Astrocyte (in vitro differentiated cells and primary cell): ENCODE measurements around the gene OVCH2. TPM values are rescaled to one million over a fixed set of nuclear protein-coding genes. Genes with fewer than 3 reads are reported as not detected.

Source experiments
- DNase-seq: peaks from one replicate; pipeline ENCODE4 v3.0.0-alpha.2; 2010; ENCODE audit warnings: low read depth
- FAIRE-seq: peaks from 2 replicates; lab custom pipeline; 2011; peaks lifted over from hg19 to GRCh38; lab: Jason Lieb, UNC
- H2AFZ ChIP-seq: 2 replicates; pipeline ENCODE4 v1.6.0; 2012; ENCODE audit warnings: low read depth, low read length, inconsistent platforms
- H3K27ac ChIP-seq: 2 replicates; pipeline ENCODE4 v1.5.1; 2011; ENCODE audit warnings: low read depth, low read length, inconsistent platforms
- H3K27me3 ChIP-seq: 2 replicates; pipeline ENCODE4 v1.6.0; 2011; ENCODE audit warnings: low read length, inconsistent platforms; ENCODE audit not compliant: insufficient read depth
- H3K36me3 ChIP-seq: 2 replicates; pipeline ENCODE4 v1.5.1; 2011; ENCODE audit warnings: low read length, inconsistent platforms; ENCODE audit not compliant: insufficient read depth
- H3K4me1 ChIP-seq: 2 replicates; pipeline ENCODE4 v1.5.1; 2011; ENCODE audit warnings: low read length, inconsistent platforms; ENCODE audit not compliant: insufficient read depth
- H3K4me2 ChIP-seq: 2 replicates; pipeline ENCODE4 v1.6.0; 2012; ENCODE audit warnings: low read length, inconsistent platforms
- H3K4me3 ChIP-seq: 2 replicates; pipeline ENCODE4 v1.5.1; 2011; ENCODE audit warnings: low read depth, mild to moderate bottlenecking, low read length, inconsistent platforms; ENCODE audit not compliant: insufficient read depth
- H3K79me2 ChIP-seq: 2 replicates; pipeline ENCODE4 v1.6.0; 2012; ENCODE audit warnings: mild to moderate bottlenecking, low read length, inconsistent platforms; ENCODE audit not compliant: insufficient read depth
- H3K9ac ChIP-seq: 2 replicates; pipeline ENCODE4 v1.6.0; 2012; ENCODE audit warnings: mild to moderate bottlenecking, low read length, inconsistent platforms
- H3K9me3 ChIP-seq: 2 replicates; pipeline ENCODE4 v1.5.1; 2012; ENCODE audit warnings: low read depth, mild to moderate bottlenecking, low read length, inconsistent platforms; ENCODE audit not compliant: insufficient read depth
- H4K20me1 ChIP-seq: 2 replicates; pipeline ENCODE4 v1.6.0; 2012; ENCODE audit warnings: low read length, inconsistent platforms; ENCODE audit not compliant: insufficient read depth
- H3K27ac Mint-ChIP-seq: one replicate; pipeline ENCODE4 v1.8.0; 2021; ENCODE audit warnings: mild to moderate bottlenecking, mixed read lengths; ENCODE audit not compliant: unreplicated experiment
- H3K27me3 Mint-ChIP-seq: one replicate; pipeline ENCODE4 v1.8.0; 2021; ENCODE audit warnings: low read depth, mixed read lengths; ENCODE audit not compliant: unreplicated experiment
- H3K36me3 Mint-ChIP-seq: one replicate; pipeline ENCODE4 v1.8.0; 2021; ENCODE audit warnings: low read depth, mixed read lengths; ENCODE audit not compliant: unreplicated experiment
- H3K4me1 Mint-ChIP-seq: one replicate; pipeline ENCODE4 v1.8.0; 2021; ENCODE audit warnings: low read depth, mixed read lengths; ENCODE audit not compliant: unreplicated experiment
- H3K4me3 Mint-ChIP-seq: one replicate; pipeline ENCODE4 v1.8.0; 2021; ENCODE audit warnings: mild to moderate bottlenecking, moderate library complexity, mixed read lengths; ENCODE audit not compliant: unreplicated experiment
- H3K9me3 Mint-ChIP-seq: one replicate; pipeline ENCODE4 v1.8.0; 2021; ENCODE audit warnings: mild to moderate bottlenecking, mixed read lengths; ENCODE audit not compliant: unreplicated experiment
- CTCF ChIP-seq: IDR thresholded peaks from 2 replicates; pipeline ENCODE4 v1.5.1; 2011; ENCODE audit warnings: low read depth, mild to moderate bottlenecking, inconsistent platforms, low read length, moderate library complexity; ENCODE audit not compliant: insufficient read depth
- EZH2 ChIP-seq: IDR thresholded peaks from 2 replicates; pipeline ENCODE4 v1.6.1; 2012; ENCODE audit warnings: mild to moderate bottlenecking, low read length, inconsistent platforms; ENCODE audit not compliant: insufficient read depth
- total RNA-seq: library from RNA; stranded (reverse); gene quantifications from 2 replicates; pipeline ENCODE4 v1.2.1, GENCODE V29; 2021

The OVCH2 gene
- total RNA-seq, 1 donor from 2014 or later = 4.5 TPM

GRCh38 chr11:7655253-7656217 is 50.7 kb downstream of the OVCH2 start:
- no peaks in the 10 kb centered on the region for H3K9me3 ChIP-seq
- Mint-ChIP-seq H3K9me3 (no peaks in the 10 kb centered on the region), H3K4me3 (no peak overlapping the region), H3K36me3 (peaks cover 8% of the 10 kb centered on the region), H3K4me1 (no peaks in the 10 kb centered on the region), H3K27ac (no peak overlapping the region), H3K27me3 (peaks cover 35% of the 10 kb centered on the region)
- H3K4me1 ChIP-seq = no peaks in the 10 kb centered on the region
- no peak overlapping the region for H3K4me2 ChIP-seq
- H3K27ac ChIP-seq = no peak overlapping the region
- TF ChIP-seq CTCF = no peak
- TF ChIP-seq EZH2 = no peak
- no peak overlapping the region for H3K4me3 ChIP-seq
- H3K9ac ChIP-seq = no peak overlapping the region
- H2AFZ ChIP-seq = no peak overlapping the region
- H4K20me1 ChIP-seq = no peaks in the 10 kb centered on the region
- H3K79me2 ChIP-seq = no peaks in the 10 kb centered on the region
- DNase-seq = no peak
- H3K27me3 ChIP-seq = no peaks in the 10 kb centered on the region
- no peak for FAIRE-seq
- H3K36me3 ChIP-seq = no peaks in the 10 kb centered on the region

GRCh38 chr11:7654195-7654705 is 52.0 kb downstream of the OVCH2 start:
- DNase-seq (no peak), FAIRE-seq (no peak)
- Histone ChIP-seq H3K9ac (no peak overlapping the region), H3K36me3 (no peaks in the 10 kb centered on the region), H3K4me3 (no peak overlapping the region), H3K4me2 (no peak overlapping the region), H2AFZ (no peak overlapping the region), H4K20me1 (no peaks in the 10 kb centered on the region), H3K4me1 (no peaks in the 10 kb centered on the region), H3K9me3 (no peaks in the 10 kb centered on the region), H3K79me2 (no peaks in the 10 kb centered on the region), H3K27me3 (no peaks in the 10 kb centered on the region), H3K27ac (no peak overlapping the region)
- Mint-ChIP-seq H3K36me3 (peaks cover 8% of the 10 kb centered on the region), H3K4me1 (no peaks in the 10 kb centered on the region), H3K27ac (no peak overlapping the region), H3K4me3 (no peak overlapping the region), H3K27me3 (peaks cover 38% of the 10 kb centered on the region), H3K9me3 (no peaks in the 10 kb centered on the region)
- TF ChIP-seq CTCF (no peak), EZH2 (no peak)
